ENCODE data around the gene ATP8B1.

Gene ATP8B1

DNA sequence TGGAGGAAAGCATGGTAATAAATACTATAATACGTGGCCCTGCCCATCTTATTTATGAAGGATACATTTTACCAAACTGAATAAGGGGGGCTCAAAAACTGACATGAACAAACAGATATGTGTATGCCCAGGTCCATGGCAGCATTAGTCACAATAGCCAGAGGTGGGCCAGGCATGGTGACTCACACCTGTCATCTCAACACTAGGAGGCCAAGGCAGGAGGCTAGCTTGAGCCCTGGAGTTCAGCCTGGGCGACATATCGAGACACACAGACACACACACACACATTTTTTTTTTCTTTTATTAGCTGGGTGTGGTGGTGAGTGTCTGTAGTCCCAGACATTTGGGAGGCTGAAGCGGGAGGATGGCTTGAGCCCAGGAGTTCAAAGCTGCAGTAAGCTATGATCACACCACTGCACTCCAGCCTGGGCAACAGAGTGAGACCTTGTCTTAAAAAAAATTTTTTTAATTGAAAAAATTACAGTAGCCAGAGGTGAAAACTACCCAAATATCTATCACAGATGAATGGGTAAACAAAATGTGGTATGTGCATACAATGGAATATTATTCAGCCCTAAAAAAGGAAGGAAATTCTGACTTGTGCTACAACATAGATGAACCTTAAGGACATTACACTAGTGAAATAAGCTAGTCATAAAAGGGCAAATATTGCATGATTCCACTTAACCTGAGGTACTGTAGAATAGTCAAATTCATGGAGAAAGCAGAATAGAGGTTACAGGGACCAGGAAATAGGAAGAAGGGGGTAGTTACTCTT is 8.0 kb downstream of the ATP8B1 start:
- in situ Hi-C loops (cut with MboI; ENCODE audit: low sequenced_read_pairs): no loop called here

DNA sequence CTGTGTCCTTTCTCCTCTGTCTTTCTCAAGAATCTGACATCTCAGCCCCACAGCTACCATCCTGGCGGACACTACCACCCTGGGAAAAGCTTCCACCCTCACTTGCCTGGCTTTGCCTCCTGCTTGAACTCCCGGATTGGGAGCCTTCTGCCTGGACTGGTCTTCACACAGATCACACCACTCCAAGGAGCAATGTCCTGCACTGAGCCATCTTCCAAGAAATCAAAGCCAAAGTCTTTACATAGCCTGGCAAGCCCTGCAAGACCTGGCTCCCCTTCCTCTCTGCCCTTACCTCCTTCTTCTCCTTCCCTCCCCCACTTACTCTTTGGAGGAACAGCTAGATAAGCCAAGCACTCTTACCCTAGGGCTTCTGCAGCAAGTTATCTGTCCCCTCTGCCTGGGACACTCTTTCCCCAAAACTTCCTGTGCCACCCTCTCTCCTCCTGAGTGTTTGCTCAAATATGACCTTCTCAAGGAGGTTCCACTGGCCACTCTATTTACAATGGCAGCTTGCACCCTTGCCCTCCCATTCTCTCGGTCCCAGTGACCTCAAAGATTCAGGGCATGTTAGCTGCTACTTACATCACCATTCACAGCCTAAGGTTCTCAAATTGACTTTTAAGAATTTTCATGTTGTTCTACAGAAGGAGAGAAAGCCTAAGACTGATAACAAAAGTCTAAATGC is 9.7 kb downstream of the ATP8B1 start:
- in situ Hi-C loops (cut with MboI; ENCODE audit: low sequenced_read_pairs): no loop called here

DNA sequence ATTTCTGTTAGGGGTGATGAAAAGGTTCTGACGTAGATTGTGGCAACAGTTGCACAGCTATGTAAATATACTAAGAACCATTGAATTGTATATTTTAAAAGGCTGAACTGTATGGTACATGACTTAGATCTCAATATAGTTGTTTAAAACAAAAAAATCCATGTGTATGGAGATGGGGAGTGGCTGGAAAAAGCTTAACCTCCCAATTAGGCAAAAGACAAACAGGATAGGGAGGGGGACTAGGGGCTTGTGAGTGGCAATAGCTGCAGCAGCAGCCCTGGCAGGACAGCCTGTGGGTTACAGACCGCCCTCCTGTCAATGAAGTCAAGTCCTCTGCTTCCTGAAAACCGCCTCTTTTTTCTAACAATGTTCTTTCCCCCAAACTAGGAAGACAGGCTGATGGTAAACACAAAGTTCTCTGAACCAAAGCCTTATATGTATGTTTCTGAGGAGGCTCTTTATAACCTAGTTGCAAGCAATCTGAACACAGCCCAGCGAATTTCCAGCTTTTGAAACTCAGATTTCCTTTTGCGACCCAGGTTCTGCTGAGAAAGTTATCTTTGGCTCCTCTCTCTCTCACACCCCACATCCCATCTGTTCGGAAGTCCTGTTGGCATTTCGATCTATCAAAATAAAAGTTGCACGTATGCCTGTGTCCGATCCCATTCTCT is 10.3 kb downstream of the ATP8B1 start:
- in situ Hi-C loops (cut with MboI; ENCODE audit: low sequenced_read_pairs): no loop called here

DNA sequence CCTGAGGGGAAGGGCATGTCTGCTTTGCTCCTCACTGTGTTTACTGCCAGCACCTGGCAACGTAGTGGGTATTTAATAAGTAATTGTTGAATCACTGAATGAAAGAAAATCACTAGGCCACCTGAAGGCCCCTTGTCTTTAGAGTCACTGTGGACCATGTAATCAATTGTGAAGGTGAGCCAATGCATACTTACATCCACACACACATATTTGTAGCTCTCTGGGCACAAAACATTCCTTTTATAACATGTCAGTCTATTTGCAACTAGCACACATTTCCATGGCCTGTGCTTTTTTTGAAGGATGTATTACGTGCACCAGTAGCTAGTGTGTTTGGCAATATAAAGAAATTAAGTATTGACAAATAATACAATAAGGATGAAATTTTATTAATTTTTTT is 11.2 kb downstream of the ATP8B1 start:
- in situ Hi-C loops (cut with MboI; ENCODE audit: low sequenced_read_pairs): no loop called here

DNA sequence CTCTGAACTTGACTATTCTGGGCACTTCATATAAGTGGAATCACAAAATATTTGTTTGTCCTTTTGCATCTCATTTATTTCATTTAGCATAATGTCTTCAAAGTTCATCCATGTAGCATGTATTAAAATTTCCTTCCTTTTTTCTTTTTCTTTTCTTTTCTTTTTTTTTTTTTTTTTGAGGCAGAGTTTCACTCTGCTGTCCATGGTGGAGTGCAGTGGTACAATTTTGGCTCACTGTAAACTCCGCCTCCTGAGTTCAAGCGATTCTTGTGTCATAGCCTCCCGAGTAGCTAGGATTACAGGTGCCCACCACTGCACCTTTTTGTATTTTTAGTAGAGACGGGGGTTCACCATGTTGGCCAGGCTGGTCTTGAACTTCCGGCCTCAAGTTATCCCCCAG is 11.9 kb downstream of the ATP8B1 start:
- in situ Hi-C loops (cut with MboI; ENCODE audit: low sequenced_read_pairs): no loop called here

DNA sequence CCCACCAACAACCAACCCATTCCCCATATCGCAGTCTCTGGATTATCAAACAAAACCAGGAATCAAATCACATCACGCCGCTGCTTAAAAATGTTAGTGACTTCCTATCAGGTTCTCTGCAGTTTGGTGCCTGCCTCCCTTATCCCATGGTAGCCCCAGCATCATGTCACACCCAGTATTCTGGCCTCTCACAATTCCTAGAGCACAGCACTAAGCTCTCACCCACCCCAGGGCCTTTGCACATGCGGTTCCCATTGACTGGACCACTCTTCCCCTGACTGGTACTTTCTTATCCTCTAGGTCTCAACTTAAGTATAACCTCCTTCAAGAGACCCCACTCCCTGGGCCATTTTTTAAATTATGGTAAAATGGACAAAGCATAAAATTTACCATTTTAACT is 12.8 kb downstream of the ATP8B1 start:
- in situ Hi-C loops (cut with MboI; ENCODE audit: low sequenced_read_pairs): no loop called here

DNA sequence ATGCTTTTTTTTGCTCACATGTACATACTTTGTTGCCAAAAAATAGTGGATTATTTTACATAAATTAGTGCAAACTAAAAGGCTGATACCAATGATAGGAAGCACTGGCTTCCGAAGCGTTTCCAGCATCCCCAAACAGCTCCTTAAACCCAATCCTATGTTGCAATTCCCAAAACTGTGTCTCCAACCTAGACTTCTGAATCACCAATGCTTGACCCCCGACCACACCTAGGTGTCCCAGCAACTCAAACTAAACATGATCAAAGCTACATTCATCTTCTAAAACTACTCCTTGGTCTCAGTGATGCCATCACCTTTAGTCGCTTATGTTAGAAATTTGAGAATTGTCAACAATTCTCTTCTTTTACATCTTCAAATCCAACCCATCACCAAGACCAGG is 13.4 kb downstream of the ATP8B1 start:
- in situ Hi-C loops (cut with MboI; ENCODE audit: low sequenced_read_pairs): no loop called here

DNA sequence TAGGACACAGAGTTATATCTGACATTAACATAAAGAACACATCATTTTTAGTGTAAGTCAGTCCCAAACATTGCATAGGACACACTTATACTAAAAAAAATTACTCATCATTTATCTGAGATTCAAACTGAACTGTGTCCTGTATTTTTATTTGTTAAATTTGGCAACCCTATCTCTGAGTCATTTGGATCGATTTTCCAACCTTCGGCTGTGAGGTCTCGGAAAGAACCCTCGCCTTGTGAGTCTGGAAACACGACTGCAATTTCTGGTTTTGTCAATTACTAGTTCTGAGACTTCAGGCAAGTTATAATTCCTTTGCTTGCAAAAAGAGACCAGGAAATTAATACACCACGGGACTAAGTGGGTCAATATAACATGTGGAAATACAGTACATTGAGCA is 14.0 kb downstream of the ATP8B1 start:
- in situ Hi-C loops (cut with MboI; ENCODE audit: low sequenced_read_pairs): no loop called here

DNA sequence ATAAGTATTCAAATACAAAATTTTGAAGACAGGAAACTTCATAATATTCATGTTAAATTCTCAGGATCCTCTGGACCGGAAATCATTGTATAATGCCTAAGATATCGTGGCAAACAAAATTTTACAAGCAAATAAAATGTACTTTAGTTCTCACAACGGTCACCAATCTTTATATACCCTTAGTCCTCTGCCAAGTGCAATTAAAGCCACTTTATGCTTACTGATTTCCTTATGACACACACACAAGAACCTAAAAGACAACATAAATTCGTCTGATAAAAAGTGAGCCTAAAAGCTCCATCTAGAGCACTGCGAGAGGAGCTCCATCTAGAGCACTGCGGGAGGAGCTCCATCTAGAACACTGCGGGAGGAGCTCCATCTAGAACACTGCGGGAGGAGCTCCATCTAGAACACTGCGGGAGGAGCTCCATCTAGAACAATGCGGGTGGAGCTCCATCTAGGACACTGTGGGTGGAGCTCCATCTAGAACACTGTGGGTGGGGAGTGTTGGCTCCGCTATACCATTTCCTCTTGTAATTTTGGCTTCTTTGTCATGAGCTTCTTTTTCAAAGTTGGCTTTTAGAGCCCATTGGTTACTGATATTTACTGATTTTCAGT is 15.9 kb downstream of the ATP8B1 start:
- in situ Hi-C loops (cut with MboI; ENCODE audit: low sequenced_read_pairs): no loop called here

DNA sequence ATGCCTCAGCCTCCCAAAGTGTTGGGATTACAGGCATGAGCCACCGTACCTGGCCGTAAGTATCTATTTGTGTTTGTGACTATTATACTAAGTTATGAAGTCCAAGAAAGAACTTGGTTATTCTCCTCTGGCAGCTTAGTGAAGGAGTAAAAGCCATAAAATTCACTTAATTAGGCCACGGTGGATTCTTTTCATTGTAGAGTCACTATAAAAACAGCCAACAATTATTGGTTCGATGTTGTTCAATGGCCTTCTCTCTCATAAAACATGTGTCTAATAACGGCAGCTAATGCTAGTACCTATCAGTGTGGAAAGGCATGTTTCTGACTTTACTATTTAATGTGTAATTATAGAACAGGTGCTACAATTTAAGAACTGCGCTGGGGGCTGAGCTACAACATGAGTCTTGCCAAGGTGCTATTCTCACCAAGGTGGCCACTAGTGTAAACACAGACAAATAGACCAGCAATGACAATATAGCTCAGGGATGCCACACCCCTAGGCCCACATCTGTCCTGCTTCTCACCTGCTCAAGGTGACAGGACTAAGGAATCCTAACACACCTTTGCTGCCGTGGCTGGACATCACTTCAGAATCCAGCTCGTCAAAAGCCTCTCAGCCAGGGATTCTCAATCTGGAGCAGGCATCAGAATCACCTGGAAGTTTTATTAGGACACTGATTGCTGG is 17.2 kb downstream of the ATP8B1 start:
- in situ Hi-C loops (cut with MboI; ENCODE audit: low sequenced_read_pairs): no loop called here

DNA sequence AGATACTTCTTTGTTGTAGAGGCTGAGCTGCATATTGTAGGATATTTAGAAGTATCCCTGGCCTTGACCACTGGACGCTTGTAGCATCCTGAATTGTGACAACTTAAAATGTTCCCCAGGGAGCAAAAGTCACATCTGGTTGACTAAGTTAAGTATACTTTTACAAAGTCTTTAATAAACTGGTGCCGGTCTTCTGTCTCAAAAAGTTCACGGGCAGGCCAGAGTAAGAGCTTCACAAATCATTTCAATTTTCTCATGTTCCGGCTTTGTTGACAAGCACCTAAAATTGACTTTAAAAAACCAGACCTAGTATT is 18.4 kb downstream of the ATP8B1 start:
- in situ Hi-C loops (cut with MboI; ENCODE audit: low sequenced_read_pairs): no loop called here

DNA sequence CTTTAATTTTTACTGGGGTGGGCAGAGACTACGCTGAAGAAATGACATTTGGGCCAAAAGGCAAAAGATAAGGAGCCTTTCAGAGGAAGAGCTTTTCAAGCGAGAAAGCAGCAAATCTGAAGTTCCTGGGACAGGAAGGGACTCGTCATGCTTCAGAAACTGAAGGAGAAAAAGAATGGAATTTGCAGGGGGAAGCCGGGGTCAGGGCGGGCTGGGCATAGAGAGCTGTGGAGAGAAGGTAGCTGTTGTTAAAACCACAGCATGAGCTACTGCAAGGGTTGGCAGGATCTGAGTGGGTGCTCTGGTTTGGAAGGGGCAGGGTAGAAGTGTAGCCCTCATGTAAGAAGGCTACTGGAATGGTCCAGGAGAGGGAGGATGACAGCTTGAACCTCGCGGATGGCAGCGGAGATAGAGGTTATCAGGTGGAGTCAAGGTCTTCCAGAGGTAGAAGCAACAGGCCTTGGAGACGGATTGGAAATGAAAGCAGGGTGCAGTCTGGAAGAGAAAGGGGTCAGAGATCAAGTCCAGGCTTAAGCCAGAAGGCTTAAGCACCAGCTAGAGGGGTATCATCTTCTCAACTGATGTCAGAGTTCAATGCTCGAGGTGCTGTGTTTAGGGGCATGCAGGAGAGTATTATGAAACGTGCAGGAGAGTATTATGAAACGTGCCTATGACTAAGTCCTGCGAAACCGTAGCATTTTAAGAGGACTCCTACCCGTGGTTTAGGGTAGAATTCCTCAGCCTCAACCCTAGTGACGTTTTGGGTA is 18.9 kb downstream of the ATP8B1 start:
- in situ Hi-C loops (cut with MboI; ENCODE audit: low sequenced_read_pairs): no loop called here

DNA sequence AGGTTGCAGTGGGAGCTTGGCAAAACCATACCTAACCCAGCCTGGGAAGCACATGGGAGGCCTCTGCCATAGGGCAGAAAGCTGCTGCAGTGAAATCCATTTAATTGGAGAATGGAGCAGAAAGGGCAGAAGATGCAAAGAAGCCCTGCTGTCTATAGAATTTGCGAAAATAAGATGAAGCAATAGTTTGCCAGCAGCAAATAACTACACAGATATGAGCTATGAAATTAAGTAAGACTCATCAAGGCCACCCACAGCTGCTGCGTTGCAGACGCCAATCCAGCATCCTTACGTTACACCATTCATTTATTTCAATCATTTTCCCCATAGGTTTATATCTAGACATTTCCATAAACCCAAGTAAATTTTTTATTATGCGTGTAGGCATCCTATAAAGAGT is 21.1 kb downstream of the ATP8B1 start:
- in situ Hi-C loops (cut with MboI; ENCODE audit: low sequenced_read_pairs): no loop called here

DNA sequence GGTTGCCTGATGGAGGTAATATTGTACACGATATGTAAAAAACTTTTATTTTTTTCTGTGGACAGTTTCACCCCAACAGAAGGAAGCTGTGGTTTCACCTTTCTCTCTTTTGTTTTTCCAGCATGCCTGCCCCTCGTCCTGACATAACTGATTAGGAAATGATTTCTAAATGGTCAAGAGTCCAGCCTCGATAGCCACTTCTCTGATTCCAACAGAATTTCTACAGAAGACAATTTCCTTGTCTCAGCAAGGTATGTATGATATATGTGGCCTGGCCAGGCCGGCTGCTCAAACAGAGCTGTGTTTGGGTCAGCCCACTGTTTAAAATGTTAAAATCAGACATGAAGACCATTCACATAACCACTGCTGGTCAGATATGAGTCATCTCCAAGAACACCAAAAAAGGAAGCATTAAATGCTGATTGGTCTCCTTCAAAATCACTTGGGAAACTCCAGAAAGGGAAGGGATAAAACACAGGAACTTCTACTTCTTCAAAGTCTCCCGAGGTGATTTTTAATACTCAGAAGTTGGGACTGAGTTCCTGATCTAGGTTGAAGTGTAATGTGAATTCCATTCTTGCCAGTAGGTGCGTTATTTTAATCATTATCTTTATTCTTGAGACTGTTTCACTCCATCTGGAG is 22.3 kb downstream of the ATP8B1 start:
- in situ Hi-C loops (cut with MboI; ENCODE audit: low sequenced_read_pairs): no loop called here

DNA sequence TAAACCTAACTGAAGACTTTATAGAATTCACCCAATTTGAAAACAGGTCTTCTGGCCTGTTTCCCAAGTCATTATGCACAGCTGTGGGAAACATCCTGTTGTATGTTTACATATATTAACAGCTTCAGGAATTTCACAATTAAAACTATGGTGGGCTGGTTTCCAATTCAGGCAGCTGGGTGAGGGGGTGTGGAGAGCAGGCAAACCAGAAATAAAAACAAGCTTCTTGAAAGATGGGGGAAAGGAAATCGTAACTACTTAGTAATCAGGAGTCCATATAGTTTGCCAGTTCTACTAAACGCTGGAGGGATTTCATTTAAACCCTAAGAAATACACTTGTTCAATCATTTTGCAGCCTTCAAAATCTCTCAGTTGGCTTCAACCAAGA is 22.8 kb downstream of the ATP8B1 start:
- in situ Hi-C loops (cut with MboI; ENCODE audit: low sequenced_read_pairs): no loop called here

DNA sequence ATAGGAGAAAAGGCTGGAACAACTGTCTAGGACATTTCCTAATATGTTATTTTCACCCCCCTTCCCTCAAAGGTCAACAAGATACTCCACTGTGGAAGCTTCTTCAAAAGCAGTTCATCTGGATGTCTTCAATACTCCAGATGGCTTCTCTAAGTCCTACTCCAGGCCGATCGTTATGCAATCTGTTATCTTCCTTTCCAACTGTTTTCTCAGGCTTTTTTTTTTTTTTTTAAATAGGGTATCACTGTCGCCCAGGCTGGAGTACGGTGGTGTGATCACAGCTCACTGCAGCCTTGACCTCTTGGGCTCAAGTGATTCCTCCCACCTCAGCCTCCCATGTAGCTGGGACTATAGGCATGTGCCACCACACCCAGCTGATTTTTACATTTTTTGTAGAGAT is 26.3 kb downstream of the ATP8B1 start:
- in situ Hi-C loops (cut with MboI; ENCODE audit: low sequenced_read_pairs): no loop called here

DNA sequence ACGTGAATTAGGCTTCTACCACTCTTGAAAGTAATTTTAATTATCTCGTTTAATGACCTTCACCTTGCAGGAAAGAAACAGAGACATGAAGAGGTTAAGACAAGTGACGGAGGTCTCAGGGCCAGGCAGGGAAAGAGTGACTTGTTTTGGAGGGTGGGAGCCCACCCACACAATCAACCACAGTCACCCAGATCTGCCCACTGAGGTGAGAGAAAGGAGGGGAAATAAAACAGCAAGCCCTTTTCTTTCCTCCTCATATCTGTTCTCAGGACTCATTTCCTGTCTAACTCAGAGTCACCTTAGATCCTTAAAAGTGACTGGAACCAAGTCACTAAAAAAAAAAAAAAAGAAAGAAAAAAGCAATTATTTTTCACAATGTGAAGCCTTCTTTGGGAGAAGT is 26.8 kb downstream of the ATP8B1 start:
- in situ Hi-C loops (cut with MboI; ENCODE audit: low sequenced_read_pairs): no loop called here

DNA sequence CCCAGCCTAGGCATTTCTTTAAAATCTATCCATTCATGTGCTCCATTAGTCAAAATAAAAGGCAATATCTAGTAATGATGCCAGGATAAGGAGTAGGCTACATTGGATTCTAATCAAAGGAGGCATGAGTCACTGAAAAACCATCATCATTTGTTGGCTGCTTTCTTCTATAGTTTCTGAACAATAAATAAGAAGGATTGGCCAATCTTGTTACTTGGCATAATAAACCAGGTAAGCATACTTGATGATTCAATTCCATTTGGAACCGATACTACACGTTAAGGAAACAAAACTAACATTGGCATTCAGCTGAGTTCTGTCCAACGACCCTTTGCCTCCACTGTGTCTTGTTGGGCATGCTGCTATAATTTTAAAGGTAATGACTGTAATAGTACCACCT is 27.2 kb downstream of the ATP8B1 start:
- in situ Hi-C loops (cut with MboI; ENCODE audit: low sequenced_read_pairs): no loop called here

DNA sequence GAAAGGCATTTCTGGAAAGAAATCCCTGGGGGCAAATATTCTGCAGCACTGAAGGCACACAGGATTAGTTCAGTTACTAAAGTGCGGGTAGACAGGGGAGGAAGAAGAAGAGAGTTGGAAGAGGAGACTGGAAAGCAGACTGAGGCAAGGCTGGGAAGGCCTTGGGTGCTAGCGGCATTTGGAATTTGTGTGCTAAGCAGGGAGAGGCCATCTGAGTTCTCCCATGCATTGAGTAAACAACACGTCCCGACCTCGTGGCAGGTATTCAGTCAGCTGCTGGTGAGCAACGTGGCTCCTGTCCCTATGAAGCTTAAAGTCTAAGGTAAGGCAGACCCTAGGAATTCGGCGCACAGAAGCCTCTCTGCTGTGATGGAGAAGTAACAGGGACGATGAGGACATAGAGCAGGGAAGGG is 30.7 kb downstream of the ATP8B1 start:
- in situ Hi-C loops (cut with MboI; ENCODE audit: low sequenced_read_pairs): no loop called here

DNA sequence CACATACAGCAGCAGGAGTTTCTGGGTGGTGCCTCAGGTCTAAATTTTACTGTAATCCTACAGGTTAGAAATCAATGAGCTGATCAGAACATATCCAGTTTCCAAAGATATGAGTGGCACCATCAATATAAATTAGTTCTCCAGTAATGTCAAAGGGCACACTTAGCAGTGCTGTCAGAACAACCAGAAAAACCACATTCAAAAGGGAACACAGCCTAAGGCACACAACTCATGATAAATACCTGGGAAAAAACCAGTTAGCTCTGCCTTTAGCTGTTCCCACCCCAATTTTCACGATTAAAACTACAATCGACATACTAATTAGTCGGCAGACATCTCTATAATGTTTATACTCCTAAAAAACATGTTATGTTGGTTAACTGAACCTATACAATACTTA is 31.5 kb downstream of the ATP8B1 start:
- in situ Hi-C loops (cut with MboI; ENCODE audit: low sequenced_read_pairs): no loop called here
